Measurements from ENCODE around the gene SIL1.
"Not testable (repeated sequence)": the region's sequence is repeated elsewhere in the genome, so short reads cannot be mapped to it uniquely, and the experiment has no call there.

Gene SIL1

DNA sequence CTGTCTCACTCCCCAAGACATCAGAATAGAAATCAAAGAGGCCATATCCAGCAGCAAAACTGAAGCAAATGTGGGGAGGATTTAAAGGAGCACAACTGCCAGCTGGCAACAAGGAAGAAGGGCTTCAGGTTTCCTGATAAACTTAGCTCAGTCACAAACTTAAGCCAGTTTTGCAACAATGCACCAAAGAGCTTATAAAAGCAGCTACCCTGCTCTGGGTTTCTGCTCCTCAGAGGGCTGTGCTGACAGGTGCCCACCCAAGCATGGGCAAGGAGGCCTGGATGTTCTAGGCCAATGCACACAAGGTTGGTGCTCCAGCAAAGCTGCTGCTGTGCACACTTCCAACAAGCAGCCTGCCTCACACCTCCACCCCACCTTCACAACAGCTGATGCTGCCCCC, 132.9 kb downstream of the SIL1 start:
- no peaks in the 10 kb centered on the region for H3K27me3 Mint-ChIP-seq
- H3K27ac Mint-ChIP-seq = no peak overlapping the region
- H3K4me1 Mint-ChIP-seq = peaks cover 15% of the 10 kb centered on the region
- no peak overlapping the region for H3K4me3 Mint-ChIP-seq
- H3K9me3 Mint-ChIP-seq = no peaks in the 10 kb centered on the region
- peaks cover 7% of the 10 kb centered on the region for H3K36me3 Mint-ChIP-seq

DNA sequence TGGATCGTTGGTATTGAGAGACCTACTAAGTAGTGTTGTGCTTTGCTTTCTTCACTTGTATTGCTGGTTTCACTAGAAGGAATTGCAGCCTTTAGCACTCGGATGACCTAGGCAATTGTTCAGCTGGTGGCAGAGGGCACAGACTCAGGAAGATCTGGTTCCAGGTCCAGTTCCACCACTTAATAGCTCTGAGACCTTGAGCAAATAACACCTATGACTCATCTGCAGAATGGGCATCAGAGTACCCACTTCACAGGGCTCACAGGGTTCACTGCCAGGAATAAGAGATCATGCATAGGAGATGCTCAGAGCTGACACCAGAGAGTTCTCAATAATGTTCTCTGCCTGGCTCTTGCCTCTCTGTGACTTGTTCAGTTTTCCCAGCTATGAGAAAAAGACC, 133.6 kb downstream of the SIL1 start:
- H3K9me3 Mint-ChIP-seq = no peaks in the 10 kb centered on the region
- H3K27me3 Mint-ChIP-seq = no peaks in the 10 kb centered on the region
- peaks cover 15% of the 10 kb centered on the region for H3K4me1 Mint-ChIP-seq
- H3K27ac Mint-ChIP-seq = no peak overlapping the region
- peaks cover 7% of the 10 kb centered on the region for H3K36me3 Mint-ChIP-seq
- no peak overlapping the region for H3K4me3 Mint-ChIP-seq

GRCh38 chr5:139063664-139064054, 134.5 kb downstream of the SIL1 start:
- Mint-ChIP-seq H3K27me3 (no peaks in the 10 kb centered on the region), H3K4me1 (peaks cover 10% of the 10 kb centered on the region), H3K27ac (no peak overlapping the region), H3K9me3 (no peaks in the 10 kb centered on the region), H3K36me3 (peaks cover 8% of the 10 kb centered on the region), H3K4me3 (no peak overlapping the region)

DNA sequence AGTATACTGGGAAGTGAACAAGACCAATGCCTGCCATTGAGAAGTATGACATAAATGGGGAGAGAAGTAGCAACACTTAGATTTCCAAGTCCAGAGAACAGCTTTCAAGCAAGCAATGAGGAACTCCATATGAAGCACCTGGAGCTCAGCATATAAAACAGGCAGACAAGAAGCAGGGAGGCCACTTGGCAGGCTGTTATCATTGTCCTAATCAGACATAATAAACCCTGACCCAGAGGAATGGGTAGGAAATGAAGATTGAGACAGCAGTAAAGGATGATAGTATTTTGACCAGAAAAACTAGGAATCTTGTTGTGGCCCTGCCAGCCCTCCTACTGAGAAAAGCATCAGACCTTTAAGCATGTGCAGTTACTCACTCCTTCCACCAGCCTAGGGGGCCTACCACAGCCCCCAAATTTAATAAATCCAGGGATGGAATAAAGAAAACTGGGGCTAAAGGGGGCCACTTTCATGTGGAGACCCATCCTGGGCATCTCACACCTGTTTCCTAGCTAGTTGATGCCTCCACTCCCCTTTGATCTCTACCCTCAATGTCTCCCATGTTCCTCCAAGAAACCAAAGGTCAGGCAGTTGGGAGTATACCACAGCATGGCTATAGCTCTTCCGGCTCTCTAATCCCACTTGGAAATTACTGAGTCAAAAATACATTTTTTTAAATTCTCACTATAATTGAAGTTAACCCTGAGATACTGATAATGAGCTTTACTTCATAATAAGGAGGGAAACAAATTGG, 135.1 kb downstream of the SIL1 start:
- peaks cover 4% of the 10 kb centered on the region for H3K4me1 Mint-ChIP-seq
- no peak overlapping the region for H3K4me3 Mint-ChIP-seq
- H3K36me3 Mint-ChIP-seq = peaks cover 10% of the 10 kb centered on the region
- no peaks in the 10 kb centered on the region for H3K27me3 Mint-ChIP-seq
- no peak overlapping the region for H3K27ac Mint-ChIP-seq
- H3K9me3 Mint-ChIP-seq = no peaks in the 10 kb centered on the region

DNA sequence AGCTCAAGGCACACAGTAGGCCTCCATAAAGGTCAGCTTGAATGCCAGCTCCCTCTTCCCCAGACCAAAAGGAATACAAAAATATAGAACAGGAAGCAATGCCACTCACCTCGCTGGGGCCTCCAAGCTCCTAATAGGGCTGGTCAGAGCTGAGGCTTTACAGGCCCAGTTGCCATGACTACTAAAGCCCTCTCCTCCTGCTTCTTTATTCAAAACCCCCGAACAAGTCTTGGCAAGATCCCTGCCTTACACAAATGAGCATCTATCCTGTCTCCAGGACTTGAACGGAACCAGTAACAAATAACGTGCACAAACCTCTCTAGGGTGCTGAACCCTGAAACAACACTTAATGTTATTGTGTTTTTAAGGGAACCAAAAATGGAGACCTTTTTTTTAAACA, 136.3 kb downstream of the SIL1 start:
- H3K9me3 Mint-ChIP-seq = no peaks in the 10 kb centered on the region
- no peak overlapping the region for H3K27ac Mint-ChIP-seq
- H3K4me1 Mint-ChIP-seq = no peaks in the 10 kb centered on the region
- no peak overlapping the region for H3K4me3 Mint-ChIP-seq
- H3K36me3 Mint-ChIP-seq = peaks cover 10% of the 10 kb centered on the region
- no peaks in the 10 kb centered on the region for H3K27me3 Mint-ChIP-seq

GRCh38 chr5:139061274-139061673, 136.9 kb downstream of the SIL1 start:
- Mint-ChIP-seq H3K4me1 (no peaks in the 10 kb centered on the region), H3K4me3 (no peak overlapping the region), H3K27ac (no peak overlapping the region), H3K9me3 (no peaks in the 10 kb centered on the region), H3K36me3 (peaks cover 8% of the 10 kb centered on the region), H3K27me3 (no peaks in the 10 kb centered on the region)

DNA sequence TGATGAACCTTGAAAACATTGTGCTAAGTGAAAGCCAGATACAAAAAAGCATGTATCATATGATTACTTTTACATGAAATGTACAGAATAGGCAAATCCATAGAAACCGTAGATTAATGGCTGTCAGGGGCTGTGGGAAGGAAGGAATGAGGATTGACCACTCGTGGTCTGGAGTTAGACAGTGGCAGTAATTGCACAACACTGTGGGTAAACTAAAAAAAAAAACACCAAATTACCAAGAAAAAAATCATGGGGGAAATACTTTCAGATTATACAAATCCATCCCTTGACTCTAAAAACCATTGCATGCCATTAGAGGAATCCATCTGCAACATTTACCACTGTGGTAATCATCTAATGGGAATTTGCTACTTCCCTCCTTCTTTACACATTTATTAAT, 140.0 kb downstream of the SIL1 start:
- Mint-ChIP-seq H3K9me3 (no peaks in the 10 kb centered on the region), H3K27ac (no peak overlapping the region), H3K4me1 (no peaks in the 10 kb centered on the region)

DNA sequence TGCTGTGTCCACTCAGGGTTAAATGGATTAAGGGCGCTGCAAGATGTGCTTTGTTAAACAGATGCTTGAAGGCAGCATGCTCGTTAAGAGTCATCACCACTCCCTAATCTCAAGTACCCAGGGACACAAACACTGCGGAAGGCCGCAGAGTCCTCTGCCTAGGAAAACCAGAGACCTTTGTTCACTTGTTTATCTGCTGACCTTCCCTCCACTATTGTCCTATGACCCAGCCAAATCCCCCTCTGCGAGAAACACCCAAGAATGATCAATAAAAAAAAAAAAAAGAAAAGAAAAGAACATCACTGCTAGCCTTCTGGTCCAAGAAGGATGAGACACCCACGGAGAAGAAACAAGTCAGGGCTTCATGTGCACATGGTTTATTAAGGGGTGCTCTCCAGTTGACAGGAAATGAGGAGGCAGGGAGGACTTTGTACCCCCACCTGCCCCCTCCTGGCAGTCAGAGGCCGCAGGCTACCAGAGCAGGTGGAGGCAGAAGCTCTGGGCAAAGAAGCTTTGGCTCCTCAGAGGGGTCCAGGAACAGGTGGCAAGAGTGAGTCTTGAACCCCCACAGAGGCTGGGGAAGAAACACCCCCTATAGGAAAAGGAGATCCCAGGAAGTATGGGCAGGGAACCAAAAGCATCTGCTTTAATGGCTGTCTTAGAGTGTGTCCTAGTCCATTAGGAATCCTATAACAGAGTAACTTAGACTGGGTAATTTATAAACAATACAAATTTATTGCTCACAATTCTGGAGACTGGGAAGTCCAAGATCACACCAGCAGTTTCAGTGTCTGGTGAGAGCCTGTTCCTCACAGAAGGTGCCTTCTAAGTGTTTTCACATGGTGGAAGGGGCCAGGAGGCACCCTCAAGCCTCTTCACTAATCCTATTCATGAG, 140.9 kb downstream of the SIL1 start:
- H3K9me3 Mint-ChIP-seq, H3K27ac Mint-ChIP-seq, H3K36me3 Mint-ChIP-seq, H3K4me1 Mint-ChIP-seq, H3K4me3 Mint-ChIP-seq, H3K27me3 Mint-ChIP-seq: not testable (repeated sequence)

More for the DNA sequence above, 140.0 kb downstream of the SIL1 start:
- no peak overlapping the region for H3K4me3 Mint-ChIP-seq
- H3K27me3 Mint-ChIP-seq = no peaks in the 10 kb centered on the region
- peaks cover 8% of the 10 kb centered on the region for H3K36me3 Mint-ChIP-seq

DNA sequence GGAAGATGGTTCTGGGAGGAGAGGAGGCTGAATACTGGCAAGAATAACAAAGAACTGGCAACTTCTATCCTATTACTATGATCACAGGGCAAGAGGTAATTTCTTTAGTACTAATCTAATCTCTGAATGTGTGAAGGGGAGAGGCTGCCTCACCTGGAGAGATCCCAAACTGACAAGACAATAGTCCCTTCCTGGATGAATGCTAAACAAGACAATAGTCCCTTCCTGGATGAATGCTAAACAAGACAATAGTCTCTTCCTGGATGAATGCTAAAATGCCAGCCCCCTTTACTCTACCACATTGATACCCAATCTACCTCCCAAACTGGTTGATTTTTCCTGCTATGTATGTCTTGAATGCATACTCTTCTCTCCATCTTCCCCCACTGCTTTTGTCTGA, 145.2 kb downstream of the SIL1 start:
- H3K4me3 Mint-ChIP-seq = no peak overlapping the region
- H3K27me3 Mint-ChIP-seq = no peaks in the 10 kb centered on the region
- H3K36me3 Mint-ChIP-seq = peaks cover 4% of the 10 kb centered on the region
- H3K9me3 Mint-ChIP-seq = no peaks in the 10 kb centered on the region
- no peak overlapping the region for H3K27ac Mint-ChIP-seq
- H3K4me1 Mint-ChIP-seq = no peaks in the 10 kb centered on the region

DNA sequence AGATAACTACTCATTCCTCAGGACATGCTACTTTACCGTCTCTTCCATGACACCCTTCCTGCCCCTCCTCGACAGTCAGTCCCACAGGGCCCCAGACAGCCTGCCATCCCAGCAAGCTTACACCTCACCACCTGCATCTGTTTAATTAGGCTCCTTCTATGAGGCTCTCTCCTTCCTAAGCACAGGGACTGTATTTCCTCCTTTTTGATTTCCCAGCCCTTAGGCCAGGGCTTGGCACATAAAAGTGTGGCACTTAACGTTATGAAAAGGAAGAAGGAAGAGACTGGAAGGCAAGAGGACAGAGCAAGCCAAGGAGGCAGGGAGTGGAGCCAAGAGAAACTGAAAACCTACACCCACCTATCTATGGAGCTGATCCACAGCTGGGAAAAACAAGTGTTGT, 146.8 kb downstream of the SIL1 start:
- H3K27me3 Mint-ChIP-seq = no peaks in the 10 kb centered on the region
- H3K27ac Mint-ChIP-seq = no peak overlapping the region
- H3K4me1 Mint-ChIP-seq = no peaks in the 10 kb centered on the region
- H3K36me3 Mint-ChIP-seq = peaks cover 4% of the 10 kb centered on the region
- no peaks in the 10 kb centered on the region for H3K9me3 Mint-ChIP-seq
- H3K4me3 Mint-ChIP-seq = no peak overlapping the region

- H3K4me3 Mint-ChIP-seq = no peak overlapping the region
- no peaks in the 10 kb centered on the region for H3K4me1 Mint-ChIP-seq
- no peak overlapping the region for H3K27ac Mint-ChIP-seq
- H3K36me3 Mint-ChIP-seq = peaks cover 4% of the 10 kb centered on the region
- no peaks in the 10 kb centered on the region for H3K9me3 Mint-ChIP-seq
- H3K27me3 Mint-ChIP-seq = no peaks in the 10 kb centered on the region
Observed at GRCh38 chr5:139050432-139050831, 147.7 kb downstream of the SIL1 start.

- Mint-ChIP-seq H3K4me3 (no peak overlapping the region), H3K36me3 (peaks cover 4% of the 10 kb centered on the region), H3K4me1 (no peaks in the 10 kb centered on the region), H3K27me3 (no peaks in the 10 kb centered on the region), H3K27ac (no peak overlapping the region), H3K9me3 (no peaks in the 10 kb centered on the region)
Observed at GRCh38 chr5:139049780-139050179, 148.4 kb downstream of the SIL1 start.

GRCh38 chr5:139046551-139046950, 151.6 kb downstream of the SIL1 start:
- Mint-ChIP-seq H3K27me3 (no peaks in the 10 kb centered on the region), H3K9me3 (no peaks in the 10 kb centered on the region), H3K4me1 (no peaks in the 10 kb centered on the region), H3K36me3 (peaks cover 2% of the 10 kb centered on the region), H3K27ac (no peak overlapping the region), H3K4me3 (no peak overlapping the region)

DNA sequence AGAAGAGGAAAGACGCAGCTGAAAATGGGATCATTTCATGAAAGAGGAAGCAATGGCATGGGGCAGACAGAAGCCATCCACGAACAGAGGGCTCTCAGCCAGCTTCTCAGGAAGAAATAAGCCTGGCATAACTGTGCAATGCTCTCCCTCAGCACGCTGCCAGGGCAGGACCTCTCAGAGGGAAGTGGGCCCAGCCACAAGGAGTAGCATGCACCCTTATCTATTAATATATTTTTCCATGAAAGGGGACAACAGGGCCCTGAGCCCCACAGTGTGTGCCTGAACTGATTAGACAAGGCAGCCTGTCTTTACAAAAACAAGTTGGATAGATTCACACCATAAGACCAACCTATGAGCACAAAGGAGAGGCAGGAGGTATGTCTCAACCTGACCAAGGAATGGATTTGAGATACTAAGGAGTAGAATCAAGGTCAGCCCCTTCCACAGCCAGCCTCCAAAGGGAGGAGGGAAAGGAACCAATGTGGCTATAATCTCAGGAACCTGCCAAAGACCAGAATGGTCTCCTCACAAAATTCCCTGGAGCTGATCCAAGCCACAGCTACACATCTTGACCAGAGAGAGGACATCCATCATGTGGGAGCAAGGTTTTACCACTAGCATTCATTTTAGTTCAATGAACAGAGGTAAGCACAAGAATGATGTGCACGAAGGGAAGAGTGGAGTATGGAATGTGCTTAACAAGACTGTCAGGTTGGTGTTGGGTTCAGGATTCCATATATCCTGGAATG, 154.8 kb downstream of the SIL1 start:
- H3K36me3 Mint-ChIP-seq = peaks cover 15% of the 10 kb centered on the region
- H3K4me1 Mint-ChIP-seq = no peaks in the 10 kb centered on the region
- no peaks in the 10 kb centered on the region for H3K9me3 Mint-ChIP-seq
- H3K27me3 Mint-ChIP-seq = no peaks in the 10 kb centered on the region
- no peak overlapping the region for H3K27ac Mint-ChIP-seq
- no peak overlapping the region for H3K4me3 Mint-ChIP-seq

DNA sequence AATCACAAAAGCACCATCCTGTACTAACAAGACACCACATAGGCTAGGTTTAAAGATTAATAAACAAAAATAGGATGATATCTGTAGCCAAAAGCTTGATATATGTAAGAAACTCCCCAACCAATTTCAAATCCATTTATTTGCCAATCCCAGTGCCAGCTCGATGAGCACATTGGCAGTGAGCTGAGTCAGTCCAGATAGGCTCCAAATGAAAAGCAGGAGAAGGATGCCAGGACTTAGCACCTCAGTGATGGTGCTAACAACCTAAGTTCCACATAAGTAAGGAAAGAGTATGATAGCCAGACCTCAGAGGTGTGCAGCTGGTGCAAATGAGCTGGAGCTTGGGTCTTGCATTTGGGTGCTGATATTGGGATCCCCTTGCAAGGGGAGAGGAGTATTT, 158.1 kb downstream of the SIL1 start:
- H3K27me3 Mint-ChIP-seq = no peaks in the 10 kb centered on the region
- no peak overlapping the region for H3K4me3 Mint-ChIP-seq
- peaks cover 17% of the 10 kb centered on the region for H3K9me3 Mint-ChIP-seq
- no peaks in the 10 kb centered on the region for H3K4me1 Mint-ChIP-seq
- no peak overlapping the region for H3K27ac Mint-ChIP-seq
- H3K36me3 Mint-ChIP-seq = peaks cover 35% of the 10 kb centered on the region

Measured in activated naive CD4-positive, alpha-beta T cell treated with anti-CD3 and anti-CD28 coated beads, Interleukin-2, amount 50 U/mL, for 24 hours (primary cell).